Loucy (cell line): Measurements from ENCODE around the gene STAT3.

Experiments
- CTCF ChIP-seq: fragments of 200-600 bp; sonication (generic); conservative IDR thresholded peaks from 2 replicates; pipeline ENCODE4 v1.5.1; 2014; ENCODE audit warnings: mild to moderate bottlenecking, antibody characterized with exemption, low read length
- EZH2phosphoT487 ChIP-seq: fragments of 200-600 bp; IDR thresholded peaks from 2 replicates; pipeline ENCODE4 v1.6.1; 2018; ENCODE audit warnings: antibody characterized with exemption, mild to moderate bottlenecking, moderate library complexity, borderline replicate concordance

DNA sequence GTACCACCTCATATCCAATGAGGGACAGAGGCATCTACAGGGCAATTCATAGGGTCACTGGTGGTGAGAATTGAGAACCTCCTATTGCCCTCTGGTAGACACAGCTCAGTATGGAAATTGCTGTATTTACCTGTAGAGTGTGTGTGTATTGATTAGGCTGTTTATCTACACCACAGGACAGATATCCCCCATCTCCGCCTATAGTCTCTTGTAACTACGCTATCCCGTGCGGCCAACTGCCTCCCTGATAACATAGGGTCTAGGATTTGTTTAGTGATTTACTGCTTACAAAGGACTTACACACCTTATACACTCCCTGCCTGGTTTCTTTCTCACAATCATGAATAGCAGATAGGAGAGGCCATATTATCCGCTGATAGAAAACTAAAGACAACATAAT lies 1.7 kb upstream of the STAT3 start:
- TF ChIP-seq CTCF = no peak
- no peak for TF ChIP-seq EZH2phosphoT487
